ENCODE measurements around the gene CACNA1H.
"Not testable (repeated sequence)": the region's sequence is repeated elsewhere in the genome, so short reads cannot be mapped to it uniquely, and the experiment has no call there.

Gene CACNA1H

GRCh38 chr16:1230471-1231212, 77.7 kb downstream of the CACNA1H start:
- not testable (repeated sequence) for DNase-seq

DNA sequence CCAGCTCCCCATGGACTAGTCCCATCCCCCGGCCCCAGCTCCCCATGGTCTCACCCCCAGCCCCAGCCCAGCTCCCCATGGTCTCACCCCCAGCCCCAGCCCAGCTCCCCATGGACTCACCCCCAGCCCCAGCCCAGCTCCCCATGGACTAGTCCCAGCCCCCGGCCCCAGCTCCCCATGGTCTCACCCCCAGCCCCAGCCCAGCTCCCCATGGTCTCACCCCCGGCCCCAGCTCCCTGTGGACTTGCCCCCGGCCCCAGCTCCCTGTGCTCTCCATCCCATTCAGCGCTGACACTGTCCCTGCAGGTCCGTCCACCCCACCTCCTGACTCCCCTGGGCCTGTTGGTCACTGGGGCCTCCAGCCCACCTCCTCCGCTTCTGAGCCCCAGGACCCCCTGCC, 78.4 kb downstream of the CACNA1H start:
- not testable (repeated sequence) for DNase-seq

GRCh38 chr16:1232049-1232748, 79.3 kb downstream of the CACNA1H start:
- not testable (repeated sequence) for DNase-seq

- not testable (repeated sequence) for DNase-seq
These were observed 83.8 kb downstream of the CACNA1H start for GRCh38 chr16:1236659-1237058.

DNA sequence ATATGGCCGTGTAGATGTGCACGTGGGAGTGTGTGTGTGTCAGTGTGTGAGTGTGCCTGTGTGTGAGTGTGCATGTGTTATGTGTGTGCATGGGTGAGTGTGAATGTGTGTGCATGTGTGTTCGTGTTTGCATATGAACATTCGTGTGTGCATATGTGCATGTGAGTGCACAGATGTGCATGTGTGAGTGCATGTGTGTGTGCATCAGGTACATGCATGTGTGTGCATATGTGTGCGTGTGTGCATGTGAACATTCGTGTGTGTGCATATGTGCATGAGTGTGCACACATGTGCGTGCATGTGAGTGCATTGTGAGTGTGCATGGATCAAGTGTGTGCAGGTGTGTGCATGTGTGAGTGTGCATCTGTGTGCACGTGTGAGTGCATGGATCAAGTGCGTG, 85.1 kb downstream of the CACNA1H start:
- DNase-seq = no peak

- DNase-seq = not testable (repeated sequence)
These were observed 86.0 kb downstream of the CACNA1H start for GRCh38 chr16:1238909-1239308.

DNA sequence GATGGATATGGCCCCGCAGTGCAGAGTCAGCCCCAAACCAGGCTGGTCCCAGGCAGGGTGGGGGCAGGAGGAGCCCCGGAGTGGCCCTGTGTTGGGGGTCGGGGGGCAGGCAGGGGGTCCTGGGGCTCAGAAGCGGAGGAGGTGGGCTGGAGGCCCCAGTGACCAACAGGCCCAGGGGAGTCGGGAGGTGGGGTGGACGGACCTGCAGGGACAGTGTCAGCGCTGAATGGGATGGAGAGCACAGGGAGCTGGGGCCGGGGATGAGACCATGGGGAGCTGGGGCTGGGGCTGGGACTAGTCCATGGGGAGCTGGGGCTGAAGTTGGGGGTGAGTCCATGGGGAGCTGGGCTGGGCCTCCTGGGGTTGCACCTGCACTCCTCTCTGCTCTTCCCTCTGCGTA, 86.7 kb downstream of the CACNA1H start:
- DNase-seq = not testable (repeated sequence)

GRCh38 chr16:1240436-1240835, 87.5 kb downstream of the CACNA1H start, which contains the start of gene TPSAB1:
TPSAB1 (plus strand) TSS chr16:1240705; CDS start chr16:1240939, 234 bp downstream.
- DNase-seq = not testable (repeated sequence)

DNA sequence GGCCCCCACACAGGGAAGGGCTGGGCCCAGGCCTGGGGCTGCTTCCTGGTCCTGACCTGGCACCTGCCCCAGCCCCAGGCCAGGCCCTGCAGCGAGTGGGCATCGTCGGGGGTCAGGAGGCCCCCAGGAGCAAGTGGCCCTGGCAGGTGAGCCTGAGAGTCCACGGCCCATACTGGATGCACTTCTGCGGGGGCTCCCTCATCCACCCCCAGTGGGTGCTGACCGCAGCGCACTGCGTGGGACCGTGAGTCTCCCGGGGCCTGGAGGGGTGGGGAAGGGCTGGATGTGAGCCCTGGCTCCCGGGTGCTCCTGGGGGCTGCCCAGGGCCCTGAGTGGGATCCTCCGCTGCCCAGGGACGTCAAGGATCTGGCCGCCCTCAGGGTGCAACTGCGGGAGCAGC, 88.2 kb downstream of the CACNA1H start:
- DNase-seq = not testable (repeated sequence)

GRCh38 chr16:1243363-1243762, 90.5 kb downstream of the CACNA1H start:
- DNase-seq = not testable (repeated sequence)

DNA sequence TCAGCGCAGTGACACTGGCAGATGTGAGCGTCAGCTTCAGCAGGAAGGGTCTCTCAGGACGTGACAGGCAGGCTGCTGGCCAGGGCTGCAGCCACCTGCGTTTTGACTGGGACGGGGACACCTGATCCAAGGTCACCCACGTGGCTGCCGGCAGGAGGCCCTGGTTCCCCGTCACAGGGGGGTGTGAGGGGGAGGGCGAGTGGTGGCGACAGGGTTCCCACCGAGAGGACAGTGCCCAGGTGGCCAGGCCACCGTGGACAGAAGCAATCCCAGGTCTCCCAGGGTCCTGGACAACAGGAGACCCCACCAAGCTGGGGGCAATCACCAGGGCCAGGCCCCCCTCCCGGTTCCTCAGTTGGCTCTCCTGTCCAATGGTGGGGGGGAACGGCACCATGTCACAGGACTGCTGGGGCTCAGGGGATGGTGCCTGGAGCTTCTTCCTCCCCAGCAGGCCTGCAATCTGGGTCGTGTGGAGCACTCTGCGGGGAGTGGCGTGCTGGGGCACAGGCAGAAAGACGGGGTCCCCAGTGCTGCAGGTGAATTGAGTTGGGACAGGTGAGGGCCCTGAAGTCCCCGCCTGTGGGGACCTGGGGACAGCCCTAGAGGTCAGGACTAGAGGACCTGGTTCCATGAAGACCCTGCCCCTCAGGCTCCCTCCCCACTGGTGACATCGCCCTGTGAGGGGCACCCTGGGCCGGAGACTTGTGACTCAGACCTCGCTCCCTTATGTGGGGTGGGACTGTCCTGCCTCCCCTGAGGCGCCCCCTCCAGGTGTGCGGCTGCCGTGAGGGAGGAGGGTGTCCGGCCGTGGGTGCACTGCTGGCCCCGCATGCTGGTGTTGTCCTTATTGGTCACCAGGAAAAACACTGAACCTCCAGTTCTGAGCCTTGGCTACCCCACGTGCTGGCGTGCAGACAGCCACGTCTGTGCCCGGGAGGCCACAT, 91.3 kb downstream of the CACNA1H start:
- DNase-seq = not testable (repeated sequence)

DNA sequence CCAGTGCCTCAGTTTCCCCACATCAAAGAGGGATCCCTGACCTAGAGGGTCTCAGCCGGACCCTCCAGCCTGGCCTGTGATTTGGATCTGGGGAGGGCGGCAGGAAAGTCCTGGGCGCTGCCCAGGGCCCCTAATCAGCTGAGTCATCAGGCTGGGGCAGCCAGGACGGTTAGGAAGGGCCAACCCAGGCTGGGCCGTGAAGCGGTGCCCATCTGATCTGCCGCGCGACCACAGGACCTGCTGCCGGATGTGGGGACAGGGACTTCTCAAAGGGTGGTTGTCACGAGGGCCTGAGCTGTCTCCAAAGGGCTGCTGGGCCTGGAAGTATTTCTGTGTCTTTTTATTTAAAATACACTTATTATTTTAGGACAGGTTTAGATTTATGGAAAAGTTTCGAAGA, 92.0 kb downstream of the CACNA1H start:
- no peak for DNase-seq

DNA sequence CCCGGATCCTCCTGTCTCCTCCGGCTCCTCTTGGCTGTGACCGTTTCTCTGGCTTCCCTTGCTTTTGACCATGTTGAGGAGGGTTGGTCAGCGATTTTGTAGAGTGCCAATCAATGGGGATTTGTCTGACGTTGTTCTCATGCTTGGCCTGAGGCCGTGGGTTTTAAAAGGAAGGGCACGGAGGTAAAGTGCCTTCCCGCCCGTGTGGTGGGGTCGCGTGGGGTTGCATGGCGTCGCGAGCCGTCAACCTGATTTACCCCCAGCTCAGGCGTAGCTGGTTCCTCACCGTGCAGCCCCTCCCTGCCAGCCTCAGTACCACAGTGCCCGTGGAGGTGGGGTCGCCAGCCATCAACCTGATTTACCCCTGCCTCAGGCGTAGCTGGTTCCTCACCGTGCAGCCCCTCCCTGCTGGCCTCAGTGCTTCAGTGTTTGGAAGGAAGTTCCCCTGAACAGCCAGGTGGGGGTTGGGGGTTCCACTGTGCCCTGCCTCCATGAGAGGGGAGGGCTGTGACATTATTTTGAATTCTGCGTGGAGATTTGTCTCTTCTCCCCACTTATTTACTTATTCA, 92.6 kb downstream of the CACNA1H start:
- DNase-seq = no peak

DNA sequence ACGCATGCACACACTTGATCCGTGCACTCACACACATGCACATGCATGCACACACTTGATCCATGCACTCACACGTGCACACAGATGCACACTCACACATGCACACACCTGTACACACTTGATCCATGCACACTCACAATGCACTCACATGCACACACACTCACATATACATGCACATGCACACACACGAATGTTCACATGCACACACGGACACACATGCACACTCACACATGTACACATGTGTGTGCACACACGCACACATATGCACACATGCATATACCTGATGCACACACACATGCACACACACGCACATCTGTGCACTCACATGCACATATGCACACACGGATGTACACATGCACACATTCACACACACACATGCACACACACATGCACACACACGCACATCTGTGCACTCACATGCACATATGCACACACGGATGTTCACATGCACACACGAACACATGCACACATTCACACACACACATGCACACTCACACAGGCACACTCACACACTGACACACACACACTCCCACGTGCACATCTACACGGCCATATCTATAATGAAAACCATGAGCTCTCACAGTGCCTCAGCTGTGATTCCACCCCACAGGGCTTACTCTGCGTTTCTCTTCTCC, 95.1 kb downstream of the CACNA1H start:
- not testable (repeated sequence) for DNase-seq

GRCh38 chr16:1249031-1249755, 96.3 kb downstream of the CACNA1H start:
- not testable (repeated sequence) for DNase-seq

DNA sequence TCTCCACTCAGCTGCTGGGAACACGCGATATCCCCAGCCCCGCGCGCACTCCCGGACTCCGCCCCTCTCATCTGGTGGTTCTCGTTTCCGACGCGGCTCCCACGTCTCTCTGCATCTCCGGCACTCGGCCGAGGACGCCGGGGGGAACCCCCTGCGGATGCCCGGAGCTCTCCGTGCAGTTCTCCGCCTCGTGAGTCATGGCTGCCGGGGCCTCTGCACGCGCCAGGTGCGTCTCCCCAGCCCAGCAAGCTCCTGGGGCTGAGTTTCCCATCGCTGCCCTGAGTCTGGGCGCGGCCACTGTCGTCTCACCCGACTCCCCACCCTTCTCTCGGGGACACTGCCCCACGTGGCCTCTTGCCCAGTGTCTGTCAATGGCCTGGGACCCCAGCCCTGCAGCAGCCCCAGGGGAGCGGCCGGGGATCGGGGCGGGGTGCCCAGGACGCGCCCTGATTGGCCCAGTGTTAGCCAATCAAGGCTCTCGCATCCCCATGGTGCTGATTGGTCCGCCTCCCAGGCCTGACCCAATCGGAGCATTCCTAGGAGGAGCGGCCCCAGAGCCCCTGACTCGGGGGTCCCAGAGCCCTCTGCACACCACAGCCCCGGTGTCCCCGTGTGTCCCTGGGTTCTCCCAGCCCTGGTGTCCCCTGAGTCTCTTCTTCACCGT, 100.9 kb downstream of the CACNA1H start:
- not testable (repeated sequence) for DNase-seq

DNA sequence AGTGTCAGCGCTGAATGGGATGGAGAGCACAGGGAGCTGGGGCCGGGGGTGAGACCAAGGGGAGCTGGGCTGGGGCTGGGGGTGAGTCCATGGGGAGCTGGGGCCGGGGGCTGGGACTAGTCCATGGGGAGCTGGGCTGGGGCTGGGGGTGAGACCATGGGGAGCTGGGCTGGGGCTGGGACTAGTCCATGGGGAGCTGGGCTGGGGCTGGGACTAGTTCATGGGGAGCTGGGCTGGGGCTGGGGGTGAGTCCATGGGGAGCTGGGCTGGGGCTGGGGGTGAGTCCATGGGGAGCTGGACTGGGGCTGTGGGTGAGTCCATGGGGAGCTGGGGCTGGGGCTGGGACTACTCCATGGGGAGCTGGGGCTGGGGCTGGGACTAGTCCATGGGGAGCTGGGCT, 101.9 kb downstream of the CACNA1H start:
- DNase-seq = not testable (repeated sequence)

GRCh38 chr16:1255276-1256122, 102.6 kb downstream of the CACNA1H start, which contains the start of gene TPSD1:
TPSD1 (plus strand) TSS chr16:1256069; CDS start chr16:1256281, 212 bp downstream.
- DNase-seq = not testable (repeated sequence)

DNA sequence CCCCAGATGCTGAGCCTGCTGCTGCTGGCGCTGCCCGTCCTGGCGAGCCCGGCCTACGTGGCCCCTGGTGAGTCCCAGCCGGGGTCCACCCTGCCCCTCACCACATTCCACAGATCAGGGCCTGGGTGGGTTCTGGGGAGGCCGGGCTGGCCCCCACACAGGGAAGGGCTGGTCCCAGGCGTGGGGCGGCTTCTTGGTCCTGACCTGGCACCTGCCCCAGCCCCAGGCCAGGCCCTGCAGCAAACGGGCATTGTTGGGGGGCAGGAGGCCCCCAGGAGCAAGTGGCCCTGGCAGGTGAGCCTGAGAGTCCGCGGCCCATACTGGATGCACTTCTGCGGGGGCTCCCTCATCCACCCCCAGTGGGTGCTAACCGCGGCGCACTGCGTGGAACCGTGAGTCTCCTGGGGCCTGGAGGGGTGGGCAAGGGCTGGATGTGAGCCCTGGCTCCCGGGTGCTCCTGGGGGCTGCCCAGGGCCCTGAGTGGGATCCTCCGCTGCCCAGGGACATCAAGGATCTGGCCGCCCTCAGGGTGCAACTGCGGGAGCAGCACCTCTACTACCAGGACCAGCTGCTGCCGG, 103.5 kb downstream of the CACNA1H start:
- DNase-seq = not testable (repeated sequence)

Measured in SHP77 treated with DMSO at 0.1 percent for 48 hours (cell line).